ENCODE data around the gene SEMA3B.

GRCh38 chr3:50243543-50243895 lies 25.4 kb upstream of the SEMA3B start:
- TF ChIP-seq, protein P1, sequence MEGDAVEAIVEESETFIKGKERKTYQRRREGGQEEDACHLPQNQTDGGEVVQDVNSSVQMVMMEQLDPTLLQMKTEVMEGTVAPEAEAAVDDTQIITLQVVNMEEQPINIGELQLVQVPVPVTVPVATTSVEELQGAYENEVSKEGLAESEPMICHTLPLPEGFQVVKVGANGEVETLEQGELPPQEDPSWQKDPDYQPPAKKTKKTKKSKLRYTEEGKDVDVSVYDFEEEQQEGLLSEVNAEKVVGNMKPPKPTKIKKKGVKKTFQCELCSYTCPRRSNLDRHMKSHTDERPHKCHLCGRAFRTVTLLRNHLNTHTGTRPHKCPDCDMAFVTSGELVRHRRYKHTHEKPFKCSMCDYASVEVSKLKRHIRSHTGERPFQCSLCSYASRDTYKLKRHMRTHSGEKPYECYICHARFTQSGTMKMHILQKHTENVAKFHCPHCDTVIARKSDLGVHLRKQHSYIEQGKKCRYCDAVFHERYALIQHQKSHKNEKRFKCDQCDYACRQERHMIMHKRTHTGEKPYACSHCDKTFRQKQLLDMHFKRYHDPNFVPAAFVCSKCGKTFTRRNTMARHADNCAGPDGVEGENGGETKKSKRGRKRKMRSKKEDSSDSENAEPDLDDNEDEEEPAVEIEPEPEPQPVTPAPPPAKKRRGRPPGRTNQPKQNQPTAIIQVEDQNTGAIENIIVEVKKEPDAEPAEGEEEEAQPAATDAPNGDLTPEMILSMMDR (IDR thresholded peaks at IDR 0.05 in 4 of 5, conservative IDR thresholded peaks at IDR 0.05 in 1 of 5) = no peak
- TF ChIP-seq POLR2A (IDR thresholded peaks at IDR 0.05) = no peak
